ENCODE measurements around the gene DUS3L. TPM values are rescaled to one million over a fixed set of nuclear protein-coding genes. Genes with fewer than 3 reads are reported as not detected.

DUS3L gene
- total RNA-seq, 1 experiment from 2014 or later, result 67.0 TPM

GRCh38 chr19:5753743-5754142, 37.2 kb downstream of the DUS3L start:
- no peak overlapping the region for H2BK5ac ChIP-seq (ENCODE audit: insufficient read length, low read length)
- no peak overlapping the region for H3K4me3 Mint-ChIP-seq

More at GRCh38 chr19:5753743-5754142, 37.2 kb downstream of the DUS3L start:
- H4K5ac ChIP-seq (ENCODE audit: insufficient read length, low read depth, low read length), result no peak overlapping the region
- Mint-ChIP-seq H3K27ac (no peak overlapping the region), H3K4me1 (no peaks in the 10 kb centered on the region; a peak in 1 of 4 replicates), H3K36me3 (ENCODE audit: insufficient read depth in 1 of 3, low read depth in 3 of 3) (no peaks in the 10 kb centered on the region), H3K27me3 (ENCODE audit: low read depth) (peaks cover 17% of the 10 kb centered on the region), H3K9me3 (no peaks in the 10 kb centered on the region)
- H3K18ac ChIP-seq (ENCODE audit: insufficient read length, low read depth, low read length), result no peak overlapping the region
- no peaks in the 10 kb centered on the region for H4K20me1 ChIP-seq (ENCODE audit: control insufficient read depth, insufficient read depth, insufficient read length)
- H3K9me3 ChIP-seq (ENCODE audit: control insufficient read depth, low read depth, low read length), result no peaks in the 10 kb centered on the region
- no peak overlapping the region for H3K4me2 ChIP-seq (ENCODE audit: insufficient read depth, insufficient read length, low read length)
- no CpG with 5 or more reads among the region's 6 CpGs for WGBS (ENCODE audit: extremely low coverage, insufficient read length, low lambda C conversion rate)
- H4K8ac ChIP-seq (replicated peaks; ENCODE audit: insufficient read length, low read depth, low read length), result no peak overlapping the region
- no peak for DNase-seq
- TF ChIP-seq CTCF (conservative IDR thresholded peaks at IDR 0.05), result no peak
- H2BK120ac ChIP-seq (ENCODE audit: low read depth, low read length, poor library complexity, severe bottlenecking), result no peak overlapping the region
- H2AFZ ChIP-seq (ENCODE audit: low read length), result no peak overlapping the region
- H2AK5ac ChIP-seq (ENCODE audit: insufficient read length, low read length), result no peak overlapping the region
- H2BK12ac ChIP-seq (ENCODE audit: insufficient read length, low read depth, low read length), result no peak overlapping the region
- H2BK20ac ChIP-seq (ENCODE audit: low read depth, low read length, poor library complexity, severe bottlenecking), result no peak overlapping the region
- H3K27me3 ChIP-seq (ENCODE audit: insufficient read depth, low read length), result no peaks in the 10 kb centered on the region
- no peak overlapping the region for H3K14ac ChIP-seq (ENCODE audit: insufficient read depth, low read length)
- H3K23me2 ChIP-seq (ENCODE audit: insufficient read length, low read depth, low read length, poor library complexity, severe bottlenecking), result no peaks in the 10 kb centered on the region
- no peak overlapping the region for H3K9ac ChIP-seq (ENCODE audit: extremely low read depth, insufficient read length, low read length)
- no peaks in the 10 kb centered on the region for H3K79me1 ChIP-seq (ENCODE audit: insufficient read depth, low read depth, low read length, poor library complexity, severe bottlenecking)
- H3K79me2 ChIP-seq (ENCODE audit: insufficient read depth, low read length), result no peaks in the 10 kb centered on the region
- H2BK15ac ChIP-seq (ENCODE audit: low read depth, low read length), result no peak overlapping the region
- no peak overlapping the region for H3K23ac ChIP-seq (ENCODE audit: insufficient read length, low read depth, low read length)
- H3K27ac ChIP-seq (ENCODE audit: insufficient read length, low read depth, low read length), result no peak overlapping the region
- no peak overlapping the region for H3K4ac ChIP-seq (ENCODE audit: low read depth, low read length)
- H4K91ac ChIP-seq (ENCODE audit: insufficient read length, low read depth, low read length), result no peak overlapping the region
- H3K56ac ChIP-seq (ENCODE audit: insufficient read length, low read depth, low read length), result no peak overlapping the region
- H3T11ph ChIP-seq (ENCODE audit: low read length), result no peak overlapping the region
- H3K4me1 ChIP-seq (ENCODE audit: insufficient read depth, low read length), result no peaks in the 10 kb centered on the region
